IMR-90 (cell line): ENCODE results near the gene RIPPLY1. TPM values are rescaled to one million over a fixed set of nuclear protein-coding genes. Genes with fewer than 3 reads are reported as not detected.

ENCODE experiments used
- ATAC-seq: fragments of 200-7000 bp; cut with Tn5 transposase; 2 replicates; pipeline ENCODE4 v1.9.1; 2020; ENCODE audit warnings: low read depth, mild to moderate bottlenecking, moderate library complexity
- BruUV-seq: library from RNA; stranded (reverse); fragments of 400-500 nt; replicated peaks from 2 replicates; lab custom pipeline; 2021; lab: Mats Ljungman, UMichigan
- CTCF ChIA-PET: fragments of 300-600 bp; formaldehyde crosslinking; extraction: SDS; loops from one replicate; lab custom pipeline; 2021; ENCODE audit warnings: antibody characterized with exemption; lab: Yijun Ruan, JAX
- POLR2A ChIA-PET: fragments of 300-600 bp; sonication (Branson Sonifier 250); formaldehyde crosslinking; loops from one replicate; lab custom pipeline; 2022; ENCODE audit warnings: antibody characterized with exemption; ENCODE audit not compliant: unreplicated experiment; lab: Charles Lee
- DNase-seq: peaks from one replicate; pipeline ENCODE4 v3.0.0; 2013
- H2AFZ ChIP-seq: replicated peaks from 2 replicates; pipeline ENCODE3; 2013; ENCODE audit warnings: low read length, mild to moderate bottlenecking; ENCODE audit not compliant: poor library complexity
- H2AK5ac ChIP-seq: 2 replicates; pipeline ENCODE4 v1.6.1; 2013; ENCODE audit warnings: low read depth, low read length, inconsistent platforms
- H2AK9ac ChIP-seq: replicated peaks from 2 replicates; pipeline ENCODE3; 2013; ENCODE audit warnings: mild to moderate bottlenecking, low read depth, low read length, moderate library complexity; ENCODE audit not compliant: poor library complexity
- H2BK120ac ChIP-seq: 2 replicates; pipeline ENCODE4 v1.6.1; 2013; ENCODE audit warnings: low read depth, low read length, inconsistent platforms
- H2BK15ac ChIP-seq: 3 replicates; pipeline ENCODE4 v1.6.1; 2013; ENCODE audit warnings: low read depth, low read length, inconsistent platforms
- H2BK20ac ChIP-seq: 2 replicates; pipeline ENCODE4 v1.6.1; 2013; ENCODE audit warnings: low read depth, mild to moderate bottlenecking, inconsistent platforms, low read length, moderate library complexity
- H2BK5ac ChIP-seq: 2 replicates; pipeline ENCODE4 v1.6.1; 2013; ENCODE audit warnings: mild to moderate bottlenecking, low read depth, low read length, inconsistent platforms; ENCODE audit not compliant: poor library complexity, severe bottlenecking
- H3K14ac ChIP-seq: replicated peaks from 2 replicates; pipeline ENCODE4 v1.6.1; 2013; ENCODE audit warnings: low read depth, low read length, inconsistent platforms
- H3K18ac ChIP-seq: 2 replicates; pipeline ENCODE4 v1.6.1; 2013; ENCODE audit warnings: low read depth, low read length, control low read depth
- H3K23ac ChIP-seq: 2 replicates; pipeline ENCODE4 v1.6.1; 2013; ENCODE audit warnings: low read depth, low read length, inconsistent platforms
- H3K27ac ChIP-seq: 2 replicates; pipeline ENCODE4 v1.5.1; 2013; ENCODE audit warnings: mild to moderate bottlenecking, control low read depth, low read length; ENCODE audit not compliant: insufficient read depth
- H3K27me3 ChIP-seq: 2 replicates; pipeline ENCODE4 v1.6.1; 2013; ENCODE audit warnings: low read length; ENCODE audit not compliant: control insufficient read depth, insufficient read depth
- H3K36me3 ChIP-seq: 2 replicates; pipeline ENCODE4 v1.6.1; 2013; ENCODE audit warnings: low read length, mixed read lengths; ENCODE audit not compliant: control insufficient read depth, insufficient read depth
- H3K4ac ChIP-seq: 2 replicates; pipeline ENCODE4 v1.6.1; 2013; ENCODE audit warnings: low read depth, low read length, inconsistent platforms
- H3K4me1 ChIP-seq: 2 replicates; pipeline ENCODE4 v1.6.1; 2013; ENCODE audit warnings: low read length, mixed read lengths; ENCODE audit not compliant: control insufficient read depth, insufficient read depth
- H3K4me2 ChIP-seq: 2 replicates; pipeline ENCODE4 v1.6.1; 2013; ENCODE audit warnings: low read depth, mild to moderate bottlenecking, control low read depth, low read length, moderate library complexity
- H3K4me3 ChIP-seq: 2 replicates; pipeline ENCODE4 v1.5.1; 2013; ENCODE audit warnings: low read depth, mild to moderate bottlenecking, control low read depth, low read length, moderate library complexity; ENCODE audit not compliant: insufficient read depth
- H3K56ac ChIP-seq: 2 replicates; pipeline ENCODE4 v1.6.1; 2013; ENCODE audit warnings: low read length, inconsistent platforms; ENCODE audit not compliant: insufficient read depth; ENCODE audit errors: extremely low read depth
- H3K79me1 ChIP-seq, 2 experiments: 2 replicates each; pipeline ENCODE4 v1.6.1; 2013; ENCODE audit warnings: low read length in 2 of 2, inconsistent platforms in 1 of 2, low read depth in 1 of 2
- H3K9ac ChIP-seq: 2 replicates; pipeline ENCODE4 v1.6.1; 2013; ENCODE audit warnings: low read depth, low read length, control low read depth
- H3K9me1 ChIP-seq: 2 replicates; pipeline ENCODE4 v1.6.1; 2013; ENCODE audit warnings: low read length, inconsistent platforms; ENCODE audit not compliant: insufficient read depth
- H3K9me3 ChIP-seq: 2 replicates; pipeline ENCODE4 v1.6.1; 2013; ENCODE audit warnings: low read length; ENCODE audit not compliant: control insufficient read depth, insufficient read depth
- H4K20me1 ChIP-seq: 2 replicates; pipeline ENCODE4 v1.6.1; 2013; ENCODE audit warnings: low read length, inconsistent platforms; ENCODE audit not compliant: insufficient read depth
- H4K5ac ChIP-seq: 2 replicates; pipeline ENCODE4 v1.6.1; 2013; ENCODE audit warnings: mild to moderate bottlenecking, low read depth, low read length, control low read depth
- H4K8ac ChIP-seq, 2 experiments: 2 replicates each; pipeline ENCODE4 v1.6.1; 2013; ENCODE audit warnings: low read depth in 2 of 2, low read length in 2 of 2, control low read depth in 1 of 2, inconsistent platforms in 1 of 2
- H4K91ac ChIP-seq: 2 replicates; pipeline ENCODE4 v1.6.1; 2013; ENCODE audit warnings: low read depth, low read length, inconsistent platforms; ENCODE audit not compliant: insufficient read depth
- CEBPB ChIP-seq: IDR thresholded peaks from 2 replicates; pipeline ENCODE4 v1.6.1; 2012; ENCODE audit warnings: low read depth, low read length, improper control_type of control experiment
- FOS ChIP-seq: fragments of 150-350 bp; IDR thresholded peaks from 2 replicates; pipeline ENCODE4 v1.6.1; 2016; ENCODE audit warnings: low read depth, low read length
- MAFK ChIP-seq: IDR thresholded peaks from 2 replicates; pipeline ENCODE4 v1.6.1; 2012; ENCODE audit warnings: low read depth, low read length, improper control_type of control experiment
- WGBS, 2 experiments: methylation state at CpG; one replicate each; pipeline versions ENCODE4 v1.1.5 to v1.1.7; 2013; ENCODE audit warnings: missing lambda C conversion rate in 2 of 2; ENCODE audit not compliant: insufficient read length in 1 of 2; ENCODE audit errors: extremely low coverage in 2 of 2; 5-methylcytosine and 5-hydroxymethylcytosine counted together
- dilution Hi-C: fragments of 300-500 bp; cut with HindIII; formaldehyde crosslinking; loops from one replicate; pipeline ENCODE4 v1.14.3; 2018; ENCODE audit warnings: low sequenced_read_pairs; ENCODE audit not compliant: unreplicated experiment
- in situ Hi-C: fragments of 300-500 bp; cut with MboI; formaldehyde crosslinking; loops from 3 replicates; pipeline ENCODE4 v1.14.3; 2019; ENCODE audit warnings: low sequenced_read_pairs, inconsistent platforms, mixed read lengths
- intact Hi-C: fragments of 100-400 bp; cut with micrococcal nuclease; formaldehyde crosslinking; loops from 2 replicates; pipeline ENCODE4 v1.10.0; 2022
- polyA plus RNA-seq, 3 experiments: library from polyadenylated mRNA; depleted of rRNA; stranded (reverse); fragments of >200 nt; gene quantifications; 2 replicates each; pipeline ENCODE4 v1.2.3, GENCODE V29; 2012; ENCODE audit warnings: low replicate concordance in 1 of 3
- total RNA-seq: library from RNA; depleted of rRNA; stranded (reverse); fragments of >200 nt; gene quantifications from 2 replicates; pipeline ENCODE4 v1.2.3, GENCODE V29; 2012
- TF ChIP-seq, protein P1 (sequence below): fragments of 150-350 bp; IDR thresholded peaks from 2 replicates; pipeline ENCODE4 v1.6.1; 2017; ENCODE audit warnings: mild to moderate bottlenecking, antibody characterized with exemption, low read length, low read depth

Gene RIPPLY1
- total and polyA plus RNA-seq, 2 of the 4 experiments (the other 2 are of a cell fraction), result not detected

DNA sequence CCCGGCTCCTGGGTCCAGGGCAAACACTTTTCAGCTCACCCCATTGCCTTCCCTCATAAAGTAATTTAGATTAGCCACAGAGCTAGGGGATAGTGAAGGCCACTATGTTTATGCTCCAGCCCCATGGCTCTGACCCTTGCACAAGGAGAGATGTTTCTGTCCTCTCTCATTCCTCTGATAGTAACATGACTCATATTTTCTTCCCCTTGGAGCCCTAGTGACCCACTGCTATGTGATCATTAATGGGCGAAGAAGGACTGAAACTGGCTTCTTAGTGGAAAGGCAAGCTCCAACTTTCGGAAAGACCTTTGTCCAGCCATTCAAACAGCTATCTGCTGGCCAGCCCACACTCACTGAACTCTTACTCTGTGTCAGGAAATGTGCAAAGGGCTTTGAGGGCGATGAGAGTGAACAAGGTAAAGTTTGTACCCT lies 29.4 kb upstream of the RIPPLY1 start:
- TF ChIP-seq, protein P1, sequence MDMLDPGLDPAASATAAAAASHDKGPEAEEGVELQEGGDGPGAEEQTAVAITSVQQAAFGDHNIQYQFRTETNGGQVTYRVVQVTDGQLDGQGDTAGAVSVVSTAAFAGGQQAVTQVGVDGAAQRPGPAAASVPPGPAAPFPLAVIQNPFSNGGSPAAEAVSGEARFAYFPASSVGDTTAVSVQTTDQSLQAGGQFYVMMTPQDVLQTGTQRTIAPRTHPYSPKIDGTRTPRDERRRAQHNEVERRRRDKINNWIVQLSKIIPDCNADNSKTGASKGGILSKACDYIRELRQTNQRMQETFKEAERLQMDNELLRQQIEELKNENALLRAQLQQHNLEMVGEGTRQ, result no peak
- TF ChIP-seq CEBPB, result peak; percentile 71; the same call in 1 of the 2 replicates
- TF ChIP-seq MAFK, result no peak
- peak; percentile 35 for TF ChIP-seq FOS
- Histone ChIP-seq H2AFZ (no peak overlapping the region), H2BK15ac (0 out of 3 replicates have a peak overlapping the region, but pooled peaks have one; percentile 64), H4K5ac (no peak overlapping the region), H2BK120ac (0 out of 2 replicates have a peak overlapping the region, but pooled peaks have one; percentile 11), H2AK9ac (no peak overlapping the region), H4K91ac (no peak overlapping the region; the same call in 1 of the 2 replicates), H3K9ac (no peak overlapping the region), H3K9me3 (no peaks in the 10 kb centered on the region), H3K18ac (0 out of 2 replicates have a peak overlapping the region, but pooled peaks have one; percentile 5), H3K9me1 (peaks cover 7% of the 10 kb centered on the region; the same call in 1 of the 2 replicates), H4K8ac (no peak overlapping the region), H2BK5ac (peak overlapping the region; percentile 14), H3K27ac (peak overlapping the region; percentile 61; the same call in 1 of the 2 replicates), H3K4me3 (no peak overlapping the region), H3K4ac (peak overlapping the region; percentile 19), H2AK5ac (peak overlapping the region; percentile 3; the same call in 1 of the 2 replicates), H3K79me1 (no peaks in the 10 kb centered on the region), H3K27me3 (peaks cover 2% of the 10 kb centered on the region; the same call in 1 of the 2 replicates), H3K56ac (no peak overlapping the region), H3K14ac (peak overlapping the region; percentile 13; the same call in 1 of the 2 replicates), H4K20me1 (no peaks in the 10 kb centered on the region), H3K36me3 (peaks cover under 1% of the 10 kb centered on the region; the same call in 1 of the 2 replicates), H2BK20ac (no peak overlapping the region; the same call in none of the 2 replicates), H3K4me2 (0 out of 2 replicates have a peak overlapping the region, but pooled peaks have one; percentile 16), H3K4me1 (peaks cover 10% of the 10 kb centered on the region), H3K23ac (peak overlapping the region; percentile 7; the same call in 1 of the 2 replicates)
- intact Hi-C loops, result loop anchor here (2.0 kb wide), 1 partner anchor 38 kb away; no protein-coding TSS in a partner anchor
- dilution Hi-C loops, result no loop called here
- DNase-seq (peak; percentile 57), ATAC-seq (peak; percentile 72)
- BruUV-seq, result no TSS peak
- ChIA-PET CTCF (interaction anchor here (1.1 to 1.2 kb wide), 2 partner anchors 31 to 33 kb away, joined by 3 read pairs; no protein-coding TSS in a partner anchor), POLR2A (no interaction called here)
- WGBS, 2 experiments, result 17% methylated on average over 1 of the region's 4 CpGs; no CpG with 5 or more reads in 1 of the 2 experiments
- in situ Hi-C loops, result no loop called here
